Left lung (tissue), 10 donors: ENCODE data around the gene NDUFV2. TPM values are rescaled to one million over a fixed set of nuclear protein-coding genes. Genes with fewer than 3 reads are reported as not detected.

ENCODE experiments used
- ATAC-seq: fragments of 200-7000 bp; cut with Tn5 transposase; one replicate; pipeline ENCODE4 v1.9.1; 2020; ENCODE audit warnings: moderate library complexity
- DNase-seq, 4 donors: peaks; one replicate each; pipeline ENCODE4 v3.0.0-alpha.2; 2013 to 2020
- H3K27ac ChIP-seq, 2 donors: fragments of 200-600 bp; sonication (generic) in 1 of 2; one replicate each; pipeline versions ENCODE4 v1.5.0 to v1.8.0; 2020 to 2021
- H3K27me3 ChIP-seq, 2 donors: fragments of 200-600 bp; sonication (generic) in 1 of 2; one replicate each; pipeline versions ENCODE4 v1.5.0 to v1.8.0; 2020 to 2021
- H3K36me3 ChIP-seq, 2 donors: fragments of 200-600 bp; sonication (generic) in 1 of 2; one replicate each; pipeline versions ENCODE4 v1.5.0 to v1.8.0; 2020 to 2021
- H3K4me1 ChIP-seq, 2 donors: fragments of 200-600 bp; one replicate each; pipeline ENCODE4 v1.8.0; 2021
- H3K4me3 ChIP-seq, 2 donors: fragments of 200-600 bp; sonication (generic) in 1 of 2; one replicate each; pipeline versions ENCODE4 v1.5.0 to v1.8.0; 2020 to 2021; ENCODE audit warnings: mild to moderate bottlenecking in 1 of 2
- H3K9me3 ChIP-seq, 2 donors: fragments of 200-600 bp; sonication (generic) in 1 of 2; one replicate each; pipeline versions ENCODE4 v1.5.0 to v1.8.0; 2020 to 2021
- intact Hi-C, 2 donors: fragments of 100-400 bp; cut with DNase I; formaldehyde crosslinking; loops; one replicate each; pipeline versions ENCODE4 v1.11.2 to v1.14.2; 2022
- polyA plus RNA-seq, 6 donors: library from polyadenylated mRNA; unstranded; fragments of 120-200 nt; gene quantifications; one replicate each; pipeline ENCODE4 v1.2.1, GENCODE V29; 2013; ENCODE audit not compliant: insufficient read length in 6 of 6
- total RNA-seq, 2 donors: library from RNA; stranded (reverse); fragmentation: NEBNext Ultra II Directional; extraction: Animal tissue kit (Norgen Biotek cat#: 25700); gene quantifications; one replicate each; pipeline ENCODE4 v1.2.1, GENCODE V29; 2021
- TF ChIP-seq, protein P1 (sequence below), 2 donors: fragments of 200-600 bp; sonication (generic) in 1 of 2; IDR thresholded peaks; one replicate each; pipeline versions ENCODE4 v1.5.0 to v1.8.0; 2021; ENCODE audit warnings: antibody characterized with exemption in 2 of 2
- donor health status: DM: no; HTN: yes; CAD: no.
- donor health status: DM: no; HTN: no; CAD: no.

NDUFV2 gene
- total and polyA plus RNA-seq, 8 donors = 69.1 to 138 (median 93.6) TPM

DNA sequence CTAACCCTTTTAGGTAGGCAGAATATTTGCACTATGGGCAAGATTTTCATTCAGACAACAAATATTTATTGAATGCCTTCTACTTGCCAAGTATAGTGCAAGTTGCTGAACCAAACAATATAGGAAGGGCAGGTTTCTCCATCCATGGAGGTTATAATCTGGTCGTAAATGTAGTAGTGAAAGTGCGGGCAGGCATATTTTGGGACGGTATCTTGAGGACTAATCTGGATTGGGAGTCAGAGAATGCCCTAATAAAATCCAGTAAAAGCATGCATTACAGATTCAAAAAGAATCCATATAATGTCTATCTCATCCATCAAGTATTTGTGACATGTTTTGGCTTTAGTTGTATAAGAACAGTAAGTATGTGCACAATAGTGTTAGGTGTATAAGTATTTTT is 1.7 kb upstream of the NDUFV2 start:
- TF ChIP-seq, protein P1, sequence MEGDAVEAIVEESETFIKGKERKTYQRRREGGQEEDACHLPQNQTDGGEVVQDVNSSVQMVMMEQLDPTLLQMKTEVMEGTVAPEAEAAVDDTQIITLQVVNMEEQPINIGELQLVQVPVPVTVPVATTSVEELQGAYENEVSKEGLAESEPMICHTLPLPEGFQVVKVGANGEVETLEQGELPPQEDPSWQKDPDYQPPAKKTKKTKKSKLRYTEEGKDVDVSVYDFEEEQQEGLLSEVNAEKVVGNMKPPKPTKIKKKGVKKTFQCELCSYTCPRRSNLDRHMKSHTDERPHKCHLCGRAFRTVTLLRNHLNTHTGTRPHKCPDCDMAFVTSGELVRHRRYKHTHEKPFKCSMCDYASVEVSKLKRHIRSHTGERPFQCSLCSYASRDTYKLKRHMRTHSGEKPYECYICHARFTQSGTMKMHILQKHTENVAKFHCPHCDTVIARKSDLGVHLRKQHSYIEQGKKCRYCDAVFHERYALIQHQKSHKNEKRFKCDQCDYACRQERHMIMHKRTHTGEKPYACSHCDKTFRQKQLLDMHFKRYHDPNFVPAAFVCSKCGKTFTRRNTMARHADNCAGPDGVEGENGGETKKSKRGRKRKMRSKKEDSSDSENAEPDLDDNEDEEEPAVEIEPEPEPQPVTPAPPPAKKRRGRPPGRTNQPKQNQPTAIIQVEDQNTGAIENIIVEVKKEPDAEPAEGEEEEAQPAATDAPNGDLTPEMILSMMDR (IDR thresholded peaks at IDR 0.05) = no peak
- no peak overlapping the region for H3K27ac ChIP-seq

DNA sequence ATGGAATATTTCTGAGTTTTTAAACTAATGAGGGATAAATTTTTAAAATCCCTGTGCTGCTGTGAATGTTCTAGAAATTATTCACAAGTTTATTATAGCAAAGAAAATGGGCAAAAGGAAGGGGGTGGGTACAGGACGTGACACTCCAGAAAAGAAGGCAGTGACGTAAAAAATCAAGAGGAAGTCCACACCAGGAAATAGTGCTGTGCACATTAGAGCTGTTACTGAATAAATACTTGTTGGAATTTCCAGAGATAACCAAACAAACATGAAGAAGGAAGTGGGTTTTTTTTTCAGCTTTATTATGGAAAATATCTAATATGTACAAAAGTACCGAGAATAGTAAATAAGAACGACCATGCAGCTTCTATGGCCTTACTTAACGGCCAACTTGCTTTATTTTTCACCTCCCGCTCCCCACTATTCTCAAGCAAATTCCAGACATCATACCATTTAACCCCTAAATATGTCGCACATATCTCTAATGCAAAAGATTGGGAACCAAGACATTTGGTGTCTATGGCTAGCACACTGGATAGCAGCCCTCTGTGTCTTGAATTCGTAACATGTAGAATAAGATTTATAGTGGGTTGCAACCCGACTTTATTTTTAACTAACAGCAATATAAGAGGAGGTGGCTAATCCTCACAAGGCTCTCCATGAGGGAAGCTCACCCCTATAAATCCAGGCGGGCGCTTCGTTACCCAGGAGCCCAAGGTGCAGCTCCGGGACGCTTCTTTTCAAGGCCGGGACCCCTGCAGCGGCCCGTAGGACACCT is 580 bp upstream of the NDUFV2 start:
- Histone ChIP-seq H3K27me3 (no peaks in the 10 kb centered on the region), H3K27ac (peak overlapping the region; percentile 99), H3K4me3 (peak overlapping the region; percentile 65 to 84), H3K4me1 (peaks cover 31 to 44% of the 10 kb centered on the region in 2 donors), H3K9me3 (no peaks in the 10 kb centered on the region), H3K36me3 (no peaks in the 10 kb centered on the region)
- DNase-seq (peak in 1 of 4 donors; percentile 74), ATAC-seq (peak; percentile 63)
- TF ChIP-seq, protein P1 (IDR thresholded peaks at IDR 0.05) = no peak
- intact Hi-C loops = no loop called here

More for the DNA sequence above, 1.7 kb upstream of the NDUFV2 start:
- no peak for ATAC-seq
- Histone ChIP-seq H3K27me3 (no peaks in the 10 kb centered on the region), H3K4me1 (peaks cover 21 to 34% of the 10 kb centered on the region in 2 donors), H3K9me3 (no peaks in the 10 kb centered on the region), H3K36me3 (no peaks in the 10 kb centered on the region), H3K4me3 (no peak overlapping the region)
- intact Hi-C loops = no loop called here
- DNase-seq = no peak

DNA sequence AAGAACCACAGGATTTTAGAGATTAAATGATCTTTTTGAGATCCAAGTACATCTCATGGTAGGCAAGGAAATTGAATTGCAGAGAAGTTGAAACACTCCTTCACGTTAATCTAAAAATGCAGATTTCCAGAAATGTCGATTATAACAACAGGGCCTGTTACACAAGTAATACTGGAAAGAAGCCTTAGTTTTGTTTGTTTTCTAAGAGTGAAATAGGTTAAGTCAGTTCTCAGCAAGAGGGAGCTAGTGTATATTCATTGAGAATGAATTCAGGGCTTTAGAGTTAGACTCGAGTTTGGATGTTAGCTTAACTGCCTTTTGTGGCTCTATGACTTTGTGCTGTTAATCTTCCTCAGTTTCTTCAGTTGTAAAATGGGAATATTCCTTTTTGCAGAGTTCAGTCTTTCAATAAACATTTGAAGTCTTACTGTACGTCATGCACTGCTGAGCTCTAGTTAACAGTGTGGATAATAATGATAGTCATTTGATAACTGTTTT is 926 bp downstream of the NDUFV2 start:
- Histone ChIP-seq H3K27me3 (no peaks in the 10 kb centered on the region), H3K27ac (peak overlapping the region; percentile 99), H3K36me3 (no peaks in the 10 kb centered on the region), H3K4me3 (peak overlapping the region; percentile 65 to 84), H3K4me1 (peaks cover 31 to 59% of the 10 kb centered on the region in 2 donors), H3K9me3 (no peaks in the 10 kb centered on the region)
- TF ChIP-seq, protein P1 (IDR thresholded peaks at IDR 0.05) = no peak
- intact Hi-C loops = no loop called here
- DNase-seq (peak in 1 of 4 donors; percentile 36), ATAC-seq (peak; percentile 41)

DNA sequence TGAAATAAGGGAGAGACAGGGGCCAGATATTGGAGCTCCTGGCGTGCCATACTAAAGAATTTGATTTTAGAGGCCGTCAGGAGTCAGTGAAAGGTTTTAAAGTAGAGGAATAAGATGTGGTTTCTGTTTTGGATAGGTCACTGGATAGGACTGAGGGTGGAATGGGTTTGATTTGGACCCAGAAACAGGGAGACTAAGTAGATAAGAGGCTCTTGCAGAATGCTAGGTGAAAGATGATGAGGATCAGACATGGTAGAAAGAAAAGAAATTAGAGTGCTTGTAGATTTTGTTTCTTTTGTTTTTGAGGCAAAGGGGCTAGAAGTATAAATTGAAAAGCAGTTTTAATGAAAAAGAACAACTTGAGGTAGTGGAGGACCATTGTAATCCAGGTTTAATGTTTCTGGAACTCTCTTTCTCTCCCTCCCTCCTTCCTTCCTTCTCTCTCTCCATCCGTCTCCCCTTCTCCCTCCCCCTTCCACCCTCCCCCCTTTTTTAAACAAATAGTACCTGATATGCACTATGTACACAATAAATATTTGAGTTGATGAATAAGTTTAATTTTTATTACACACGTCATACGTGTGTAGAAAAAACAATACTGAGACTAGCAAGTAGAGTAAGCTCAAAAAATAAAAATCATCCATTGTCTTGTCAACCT is 1.9 kb downstream of the NDUFV2 start:
- ATAC-seq (no peak), DNase-seq (no peak)
- Histone ChIP-seq H3K36me3 (no peaks in the 10 kb centered on the region), H3K27me3 (no peaks in the 10 kb centered on the region), H3K4me3 (peak overlapping the region; percentile 65 to 84), H3K27ac (peak overlapping the region; percentile 99), H3K4me1 (peaks cover 37 to 68% of the 10 kb centered on the region in 2 donors), H3K9me3 (no peaks in the 10 kb centered on the region)
- intact Hi-C loops = no loop called here
- TF ChIP-seq, protein P1 (IDR thresholded peaks at IDR 0.05) = no peak

DNA sequence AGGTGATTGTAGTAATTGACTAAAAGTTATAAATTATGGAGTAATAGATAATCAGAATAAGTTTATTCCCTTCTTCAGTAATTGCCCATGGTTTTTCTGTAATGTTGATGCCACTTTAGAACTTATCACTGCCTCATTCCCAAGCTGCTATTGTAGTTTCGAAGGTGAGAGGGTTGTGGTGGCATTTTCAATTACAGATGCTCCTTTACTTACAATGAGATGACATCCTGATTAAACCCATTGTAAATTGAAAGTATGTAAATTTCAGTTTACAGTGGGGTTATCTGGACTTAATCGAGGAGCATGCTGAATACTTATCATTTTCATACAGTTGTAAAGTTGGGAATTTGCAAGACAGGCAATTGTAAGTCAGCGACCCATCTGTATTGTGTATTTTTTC is 2.9 kb downstream of the NDUFV2 start:
- Histone ChIP-seq H3K4me1 (peaks cover 46 to 79% of the 10 kb centered on the region in 2 donors), H3K27ac (peak overlapping the region; percentile 21 to 99), H3K27me3 (no peaks in the 10 kb centered on the region), H3K9me3 (no peaks in the 10 kb centered on the region), H3K36me3 (no peaks in the 10 kb centered on the region), H3K4me3 (peak overlapping the region in 1 of 2 donors; percentile 84)
- TF ChIP-seq, protein P1 (IDR thresholded peaks at IDR 0.05) = no peak
- DNase-seq (no peak), ATAC-seq (no peak)
- intact Hi-C loops = no loop called here
